NB4 (cell line): ENCODE data around the gene ZNF30.
A peak's percentile ranks its signal among the peaks of the same experiment; 100 is the strongest.
"Not testable (repeated sequence)": the region's sequence is repeated elsewhere in the genome, so short reads cannot be mapped to it uniquely, and the experiment has no call there.

Experiments used
- DNase-seq: peaks from one replicate; pipeline ENCODE4 v3.0.0; 2010; ENCODE audit warnings: low read depth
- H3K4me3 ChIP-seq: one replicate; pipeline ENCODE4 v1.5.1; 2011; ENCODE audit warnings: mild to moderate bottlenecking, low read depth, low read length, moderate library complexity
- MAX ChIP-seq: IDR thresholded peaks from 2 replicates; pipeline ENCODE4 v1.6.1; 2011; ENCODE audit warnings: low read depth, low read length
- MYC ChIP-seq: IDR thresholded peaks from 2 replicates; pipeline ENCODE4 v1.6.1; 2011; ENCODE audit warnings: low read depth, low read length
- POLR2A ChIP-seq: IDR thresholded peaks from 2 replicates; pipeline ENCODE4 v1.6.1; 2011; ENCODE audit warnings: mild to moderate bottlenecking; ENCODE audit not compliant: insufficient read length; ENCODE audit errors: extremely low read depth
- TF ChIP-seq, protein P1 (sequence below): IDR thresholded peaks from one replicate; pipeline ENCODE4 v1.5.1; 2012; ENCODE audit warnings: low read depth, low read length

Gene ZNF30

GRCh38 chr19:34962687-34963572 lies 36.2 kb downstream of the ZNF30 start:
- no peak for DNase-seq
- no peak for TF ChIP-seq MAX
- TF ChIP-seq, protein P1, sequence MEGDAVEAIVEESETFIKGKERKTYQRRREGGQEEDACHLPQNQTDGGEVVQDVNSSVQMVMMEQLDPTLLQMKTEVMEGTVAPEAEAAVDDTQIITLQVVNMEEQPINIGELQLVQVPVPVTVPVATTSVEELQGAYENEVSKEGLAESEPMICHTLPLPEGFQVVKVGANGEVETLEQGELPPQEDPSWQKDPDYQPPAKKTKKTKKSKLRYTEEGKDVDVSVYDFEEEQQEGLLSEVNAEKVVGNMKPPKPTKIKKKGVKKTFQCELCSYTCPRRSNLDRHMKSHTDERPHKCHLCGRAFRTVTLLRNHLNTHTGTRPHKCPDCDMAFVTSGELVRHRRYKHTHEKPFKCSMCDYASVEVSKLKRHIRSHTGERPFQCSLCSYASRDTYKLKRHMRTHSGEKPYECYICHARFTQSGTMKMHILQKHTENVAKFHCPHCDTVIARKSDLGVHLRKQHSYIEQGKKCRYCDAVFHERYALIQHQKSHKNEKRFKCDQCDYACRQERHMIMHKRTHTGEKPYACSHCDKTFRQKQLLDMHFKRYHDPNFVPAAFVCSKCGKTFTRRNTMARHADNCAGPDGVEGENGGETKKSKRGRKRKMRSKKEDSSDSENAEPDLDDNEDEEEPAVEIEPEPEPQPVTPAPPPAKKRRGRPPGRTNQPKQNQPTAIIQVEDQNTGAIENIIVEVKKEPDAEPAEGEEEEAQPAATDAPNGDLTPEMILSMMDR, result no peak
- no peak for TF ChIP-seq POLR2A
- no peak for TF ChIP-seq MYC
- H3K4me3 ChIP-seq, result peak overlapping the region; percentile 11

DNA sequence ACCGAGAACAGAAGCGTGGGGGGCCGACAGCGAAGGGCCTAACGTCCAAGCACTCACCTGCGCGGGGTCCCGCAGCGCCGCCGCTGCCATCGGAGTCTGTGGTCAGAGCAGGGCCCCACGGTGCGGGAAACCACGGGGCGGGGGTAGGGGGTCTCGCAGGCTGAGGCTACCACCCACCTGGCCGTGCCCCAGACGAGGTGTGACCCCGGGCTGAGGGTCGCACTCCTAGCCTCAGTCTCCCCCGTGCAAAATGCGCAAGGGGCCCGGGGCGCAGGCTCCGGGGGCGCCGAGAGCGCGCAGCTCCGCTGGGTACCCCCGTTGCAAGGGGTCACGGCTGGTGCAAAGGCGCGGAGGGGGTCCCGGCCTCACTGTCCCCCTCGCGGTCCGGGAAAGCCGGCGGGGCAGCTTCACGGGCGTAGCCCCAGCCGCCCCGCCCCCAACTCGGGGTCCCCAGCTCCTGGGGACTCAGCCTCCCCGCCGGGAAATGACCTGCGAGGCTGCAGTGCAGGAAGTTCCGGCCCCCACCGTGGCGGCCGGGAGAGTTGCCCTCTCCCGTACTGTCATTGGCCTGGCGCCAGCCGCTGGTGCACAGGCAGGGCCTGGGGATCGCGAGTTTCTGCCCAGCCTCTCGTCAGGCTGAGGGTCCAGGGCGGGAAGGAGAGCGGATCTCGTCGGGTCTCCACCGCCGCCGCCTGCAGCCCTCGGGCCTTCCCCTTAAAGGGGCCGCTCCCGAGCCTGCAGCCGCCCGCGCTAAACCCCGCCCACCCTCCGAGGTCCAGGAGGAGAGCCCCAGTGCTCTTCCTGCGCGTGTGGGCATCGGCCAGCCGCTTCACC lies 37.1 kb downstream of the ZNF30 start, which contains the start of gene ZNF792:
Gene ZNF792 (minus strand): TSS at position 657 of the 834 bp plus-strand sequence. CDS start 567 bp downstream, at position 90.
- TF ChIP-seq MAX, result no peak
- TF ChIP-seq, protein P1, result no peak
- no peak for TF ChIP-seq POLR2A
- TF ChIP-seq MYC, result no peak
- peak; percentile 56 for DNase-seq
- H3K4me3 ChIP-seq, result peak within 1 kb of the TSS; percentile 38

DNA sequence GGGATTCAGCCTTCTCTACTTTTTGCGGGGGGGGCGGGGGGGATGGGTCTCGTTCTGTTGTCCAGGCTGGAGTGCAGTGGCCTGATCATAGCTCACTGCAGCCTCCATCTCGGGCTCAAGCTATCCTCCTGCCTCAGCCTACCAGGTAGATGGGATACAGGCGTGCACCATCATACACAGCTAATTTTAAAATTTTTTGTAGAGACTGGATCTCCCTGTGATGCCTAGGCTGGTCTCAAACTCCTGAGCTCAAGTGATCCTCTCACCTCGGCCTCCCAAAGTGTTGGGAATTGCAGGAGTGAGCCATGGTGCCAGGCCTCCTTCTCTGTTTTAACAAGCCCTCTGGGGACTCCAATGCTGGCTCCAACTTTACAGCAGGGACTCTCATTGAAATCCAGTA lies 37.9 kb downstream of the ZNF30 start:
- no peak for TF ChIP-seq POLR2A
- no peak overlapping the region for H3K4me3 ChIP-seq
- no peak for DNase-seq

DNA sequence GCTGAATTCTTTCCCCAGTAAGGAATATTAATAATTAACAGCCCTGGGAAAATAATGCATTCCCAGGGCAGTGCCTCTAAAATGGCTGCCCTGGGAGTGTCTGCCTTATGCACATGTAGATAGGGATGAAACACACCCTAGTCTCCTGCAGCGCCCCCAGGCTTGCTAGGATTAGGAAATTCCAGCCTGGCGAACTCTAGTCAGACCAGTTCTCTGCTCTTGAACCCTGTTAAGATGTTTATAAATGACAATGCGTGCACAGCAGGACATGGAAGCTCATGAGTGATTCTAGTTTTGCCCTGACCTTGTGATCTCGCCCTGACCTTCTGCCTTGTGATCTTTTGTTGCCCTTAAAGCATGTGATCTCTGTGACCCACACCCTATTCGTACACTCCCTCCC lies 38.8 kb downstream of the ZNF30 start:
- not testable (repeated sequence) for H3K4me3 ChIP-seq, DNase-seq

- DNase-seq, result no peak
- no peak overlapping the region for H3K4me3 ChIP-seq
- TF ChIP-seq MYC (no peak), POLR2A (no peak), MAX (no peak)
- TF ChIP-seq, protein P1, result no peak
Observed at GRCh38 chr19:34967551-34967950, 40.8 kb downstream of the ZNF30 start.

DNA sequence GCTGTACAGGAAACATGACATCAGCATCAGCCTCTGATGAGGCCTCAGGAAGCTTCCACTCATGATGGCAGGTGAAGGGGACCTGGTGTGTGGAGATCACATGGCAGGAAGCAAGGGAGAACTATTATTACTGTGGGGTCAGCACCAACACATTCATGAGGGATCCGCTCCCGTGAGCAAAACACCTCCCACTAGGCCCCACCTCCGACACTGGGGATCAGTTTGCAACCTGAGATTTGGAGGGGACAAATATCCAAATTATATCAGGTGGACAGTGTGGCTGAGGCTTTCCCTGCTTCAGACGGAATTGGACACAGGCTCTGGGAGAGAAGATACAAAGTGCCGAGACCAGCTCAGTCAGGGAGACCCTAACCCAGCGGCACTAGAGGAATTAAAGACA lies 43.0 kb downstream of the ZNF30 start:
- H3K4me3 ChIP-seq, result no peak overlapping the region
- TF ChIP-seq POLR2A (no peak), MAX (no peak), MYC (no peak)
- TF ChIP-seq, protein P1, result no peak
- DNase-seq, result no peak

- H3K4me3 ChIP-seq, DNase-seq: not testable (repeated sequence)
Observed at GRCh38 chr19:34970185-34970780, 43.6 kb downstream of the ZNF30 start.
